ENCODE measurements around the gene JAKMIP1.
"Not testable (repeated sequence)": the region's sequence is repeated elsewhere in the genome, so short reads cannot be mapped to it uniquely, and the experiment has no call there.

The JAKMIP1 gene

GRCh38 chr4:6142935-6143602 is 57.3 kb downstream of the JAKMIP1 start:
- H3K79me2 ChIP-seq (ENCODE audit: low read length), result peaks cover 89% of the 10 kb centered on the region
- TF ChIP-seq EZH2phosphoT487 (IDR thresholded peaks at IDR 0.05; ENCODE audit: low read length), result no peak
- no peak for TF ChIP-seq CTCF (IDR thresholded peaks at IDR 0.05; ENCODE audit: low read length)
- TF ChIP-seq EZH2 (optimal IDR thresholded peaks at IDR 0.05; ENCODE audit: low read depth, low read length), result no peak
- no peaks in the 10 kb centered on the region for H3K27me3 ChIP-seq (replicated peaks; ENCODE audit: insufficient read depth, low read length)
- no peak overlapping the region for H3K4me3 ChIP-seq (ENCODE audit: low read length)
- no peak overlapping the region for H3K27ac ChIP-seq (ENCODE audit: low read length)
- no peaks in the 10 kb centered on the region for H3K9me2 ChIP-seq (replicated peaks; ENCODE audit: insufficient read depth, low read length)
- H3F3A ChIP-seq (ENCODE audit: insufficient read depth, low read length), result no peaks in the 10 kb centered on the region
- H4K20me1 ChIP-seq (ENCODE audit: insufficient read depth, low read length), result no peaks in the 10 kb centered on the region
- DNase-seq, result no peak
- no peaks in the 10 kb centered on the region for H3K36me3 ChIP-seq (replicated peaks; ENCODE audit: insufficient read depth, low read length)
- no peak overlapping the region for H2AFZ ChIP-seq (ENCODE audit: low read length)
- H3K4me2 ChIP-seq (ENCODE audit: low read depth, low read length), result no peak overlapping the region
- H3K4me1 ChIP-seq (ENCODE audit: low read length), result peaks cover 9% of the 10 kb centered on the region
- no peaks in the 10 kb centered on the region for H3K9me3 ChIP-seq (replicated peaks; ENCODE audit: insufficient read depth, low read length)
- H3K9ac ChIP-seq (ENCODE audit: low read length), result no peak overlapping the region

GRCh38 chr4:6142511-6142910 is 57.8 kb downstream of the JAKMIP1 start:
- H3K27ac ChIP-seq (ENCODE audit: low read length), result no peak overlapping the region
- H3F3A ChIP-seq (ENCODE audit: insufficient read depth, low read length), result no peaks in the 10 kb centered on the region
- H3K27me3 ChIP-seq (replicated peaks; ENCODE audit: insufficient read depth, low read length), result no peaks in the 10 kb centered on the region
- no peaks in the 10 kb centered on the region for H4K20me1 ChIP-seq (ENCODE audit: insufficient read depth, low read length)
- peaks cover 88% of the 10 kb centered on the region for H3K79me2 ChIP-seq (ENCODE audit: low read length)
- H3K9ac ChIP-seq (ENCODE audit: low read length), result no peak overlapping the region
- H2AFZ ChIP-seq (ENCODE audit: low read length), result no peak overlapping the region
- no peak overlapping the region for H3K4me2 ChIP-seq (ENCODE audit: low read depth, low read length)
- H3K4me3 ChIP-seq (ENCODE audit: low read length), result no peak overlapping the region
- H3K4me1 ChIP-seq (ENCODE audit: low read length), result peaks cover 3% of the 10 kb centered on the region; the same call in 1 of the 2 replicates
- no peaks in the 10 kb centered on the region for H3K9me2 ChIP-seq (replicated peaks; ENCODE audit: insufficient read depth, low read length)
- no peaks in the 10 kb centered on the region for H3K36me3 ChIP-seq (replicated peaks; ENCODE audit: insufficient read depth, low read length)
- H3K9me3 ChIP-seq (replicated peaks; ENCODE audit: insufficient read depth, low read length), result no peaks in the 10 kb centered on the region
- TF ChIP-seq EZH2 (optimal IDR thresholded peaks at IDR 0.05; ENCODE audit: low read depth, low read length) (no peak), EZH2phosphoT487 (IDR thresholded peaks at IDR 0.05; ENCODE audit: low read length) (no peak), CTCF (IDR thresholded peaks at IDR 0.05; ENCODE audit: low read length) (no peak)
- no peak for DNase-seq

GRCh38 chr4:6141554-6141953 is 58.8 kb downstream of the JAKMIP1 start:
- H3K9me3 ChIP-seq (replicated peaks; ENCODE audit: insufficient read depth, low read length), result no peaks in the 10 kb centered on the region
- no peaks in the 10 kb centered on the region for H3F3A ChIP-seq (ENCODE audit: insufficient read depth, low read length)
- no peaks in the 10 kb centered on the region for H3K4me1 ChIP-seq (ENCODE audit: low read length)
- no peak overlapping the region for H3K4me2 ChIP-seq (ENCODE audit: low read depth, low read length)
- TF ChIP-seq CTCF (IDR thresholded peaks at IDR 0.05; ENCODE audit: low read length) (no peak), EZH2phosphoT487 (IDR thresholded peaks at IDR 0.05; ENCODE audit: low read length) (no peak), EZH2 (optimal IDR thresholded peaks at IDR 0.05; ENCODE audit: low read depth, low read length) (no peak)
- H3K4me3 ChIP-seq (ENCODE audit: low read length), result no peak overlapping the region
- H3K79me2 ChIP-seq (ENCODE audit: low read length), result peaks cover 88% of the 10 kb centered on the region
- DNase-seq, result no peak
- H3K27ac ChIP-seq (ENCODE audit: low read length), result no peak overlapping the region
- H3K9ac ChIP-seq (ENCODE audit: low read length), result no peak overlapping the region
- H3K9me2 ChIP-seq (replicated peaks; ENCODE audit: insufficient read depth, low read length), result no peaks in the 10 kb centered on the region
- no peaks in the 10 kb centered on the region for H4K20me1 ChIP-seq (ENCODE audit: insufficient read depth, low read length)
- H3K27me3 ChIP-seq (replicated peaks; ENCODE audit: insufficient read depth, low read length), result no peaks in the 10 kb centered on the region
- no peak overlapping the region for H2AFZ ChIP-seq (ENCODE audit: low read length)
- H3K36me3 ChIP-seq (replicated peaks; ENCODE audit: insufficient read depth, low read length), result no peaks in the 10 kb centered on the region

GRCh38 chr4:6141021-6141420 is 59.3 kb downstream of the JAKMIP1 start:
- not testable (repeated sequence) for H3K27ac ChIP-seq (ENCODE audit: low read length); H3F3A ChIP-seq (ENCODE audit: insufficient read depth, low read length); DNase-seq; H3K9me3 ChIP-seq (replicated peaks; ENCODE audit: insufficient read depth, low read length); H3K4me2 ChIP-seq (ENCODE audit: low read depth, low read length); H2AFZ ChIP-seq (ENCODE audit: low read length); H3K36me3 ChIP-seq (replicated peaks; ENCODE audit: insufficient read depth, low read length); H4K20me1 ChIP-seq (ENCODE audit: insufficient read depth, low read length); H3K27me3 ChIP-seq (replicated peaks; ENCODE audit: insufficient read depth, low read length); H3K4me1 ChIP-seq (ENCODE audit: low read length); H3K4me3 ChIP-seq (ENCODE audit: low read length); H3K9me2 ChIP-seq (replicated peaks; ENCODE audit: insufficient read depth, low read length); H3K9ac ChIP-seq (ENCODE audit: low read length)
- H3K79me2 ChIP-seq (ENCODE audit: low read length), result peaks cover 88% of the 10 kb centered on the region

Data from MM.1S (cell line).